Breast epithelium (tissue), 3 donors: ENCODE measurements around the gene GNE.

Source experiments
- CTCF ChIP-seq, 3 donors: fragments of 450-650 bp; IDR thresholded peaks; one replicate each; pipeline ENCODE4 v1.5.1; 2016 to 2017; ENCODE audit warnings: antibody characterized with exemption in 3 of 3, mild to moderate bottlenecking in 3 of 3, moderate library complexity in 3 of 3
- POLR2A ChIP-seq: fragments of 450-650 bp; IDR thresholded peaks from one replicate; pipeline ENCODE4 v1.6.1; 2016; ENCODE audit warnings: antibody characterized with exemption, mild to moderate bottlenecking, moderate library complexity
- POLR2AphosphoS5 ChIP-seq, 3 donors: sonication (generic); formaldehyde crosslinking; IDR thresholded peaks; one replicate each; pipeline ENCODE4 v1.6.1; 2017; ENCODE audit warnings: antibody characterized with exemption in 3 of 3

- TF ChIP-seq POLR2AphosphoS5 (IDR thresholded peaks at IDR 0.05): peak; percentile 79 to 96 (median 89)
- no peak for TF ChIP-seq CTCF (IDR thresholded peaks at IDR 0.05)
- TF ChIP-seq POLR2A: peak; percentile 96
Observed at GRCh38 chr9:36258208-36258995, at the start of gene GNE.
